Measurements from ENCODE around the gene NUDT15.
"Not testable (repeated sequence)": the region's sequence is repeated elsewhere in the genome, so short reads cannot be mapped to it uniquely, and the experiment has no call there.

The NUDT15 gene

DNA sequence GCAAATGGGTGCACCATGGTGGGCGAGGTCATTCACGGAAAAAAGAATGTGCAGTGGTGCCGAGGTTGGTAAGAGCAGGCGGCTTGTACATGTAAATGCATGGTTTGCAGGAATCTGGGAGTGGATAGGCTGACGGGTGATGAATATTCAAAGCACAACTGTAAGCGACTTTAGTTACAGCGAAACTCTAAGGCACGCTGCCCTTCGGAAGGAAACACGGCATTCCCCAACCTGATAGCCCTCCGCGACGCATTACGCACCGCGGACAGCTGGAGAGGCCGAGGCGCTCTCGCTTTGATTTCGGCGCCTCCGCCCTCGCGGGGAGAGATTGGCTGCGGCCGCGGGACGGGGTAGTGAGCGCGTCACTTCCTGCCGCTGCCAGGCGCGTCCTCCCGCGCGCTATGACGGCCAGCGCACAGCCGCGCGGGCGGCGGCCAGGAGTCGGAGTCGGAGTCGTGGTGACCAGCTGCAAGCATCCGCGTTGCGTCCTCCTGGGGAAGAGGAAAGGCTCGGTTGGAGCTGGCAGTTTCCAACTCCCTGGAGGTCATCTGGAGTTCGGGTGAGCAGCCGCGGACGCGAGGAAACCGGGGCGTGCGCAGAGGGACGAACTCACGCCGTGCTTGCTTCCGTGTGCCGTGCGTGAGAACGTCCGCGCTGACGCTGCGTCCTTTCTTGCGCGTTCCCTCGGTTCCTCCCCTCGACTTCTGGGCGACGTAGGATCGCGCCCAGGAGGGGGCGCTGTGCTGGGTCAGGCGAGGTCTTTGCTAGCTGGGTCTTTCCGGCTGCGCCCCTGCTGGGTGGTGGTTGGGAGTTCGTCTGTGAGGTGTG, at the start of gene NUDT15:
TSS of gene NUDT15 (plus strand) at position 381 of the 828 bp plus-strand sequence. CDS start at position 402, 21 bp downstream.
- peak; percentile 93 for DNase-seq (ENCODE audit: low read depth)

DNA sequence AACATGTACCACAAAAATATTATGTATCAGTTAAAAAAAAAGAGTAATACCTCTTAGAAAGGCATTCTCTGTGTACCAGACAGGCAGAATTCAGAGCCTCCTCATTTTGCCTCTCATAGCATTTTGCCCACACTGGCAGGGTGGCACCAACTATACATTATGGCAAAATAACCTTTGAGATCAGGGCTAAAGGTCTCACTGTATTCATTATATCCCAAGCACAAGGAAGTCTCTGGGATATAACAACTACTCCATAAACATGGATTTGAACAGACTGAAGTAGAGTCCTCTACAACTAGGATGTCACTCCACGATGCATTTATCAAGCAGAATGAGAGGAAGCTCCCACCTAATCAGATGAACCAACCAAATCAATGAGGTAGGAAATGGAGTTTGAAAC, 47.1 kb upstream of the NUDT15 start:
- no peak for DNase-seq (ENCODE audit: low read depth)

DNA sequence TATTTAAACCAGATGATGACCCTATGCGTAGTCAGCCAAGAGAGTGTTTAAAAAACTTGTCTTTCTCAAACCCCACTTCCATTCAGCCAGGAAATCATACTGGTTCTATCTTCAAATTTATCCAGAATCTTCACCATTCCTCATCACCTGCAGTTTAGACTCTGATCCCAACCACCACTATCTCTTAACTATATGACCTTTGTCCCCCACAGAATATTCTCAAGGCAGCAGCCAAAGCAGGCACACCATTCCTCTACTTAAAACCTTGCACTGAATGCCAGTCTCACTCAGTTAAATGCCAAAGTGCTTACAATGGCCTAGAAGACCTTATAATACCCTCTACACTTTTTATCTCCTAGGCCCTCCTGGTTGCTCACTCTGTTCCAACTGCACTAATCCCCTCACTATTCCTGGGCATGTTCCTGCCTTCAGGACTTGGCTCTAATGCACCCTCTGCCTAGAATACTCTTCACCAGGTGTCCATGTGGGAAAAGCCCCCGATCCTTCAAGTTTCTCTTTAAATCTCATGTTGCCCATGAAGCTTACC, 46.5 kb upstream of the NUDT15 start:
- DNase-seq (ENCODE audit: low read depth) = no peak

DNA sequence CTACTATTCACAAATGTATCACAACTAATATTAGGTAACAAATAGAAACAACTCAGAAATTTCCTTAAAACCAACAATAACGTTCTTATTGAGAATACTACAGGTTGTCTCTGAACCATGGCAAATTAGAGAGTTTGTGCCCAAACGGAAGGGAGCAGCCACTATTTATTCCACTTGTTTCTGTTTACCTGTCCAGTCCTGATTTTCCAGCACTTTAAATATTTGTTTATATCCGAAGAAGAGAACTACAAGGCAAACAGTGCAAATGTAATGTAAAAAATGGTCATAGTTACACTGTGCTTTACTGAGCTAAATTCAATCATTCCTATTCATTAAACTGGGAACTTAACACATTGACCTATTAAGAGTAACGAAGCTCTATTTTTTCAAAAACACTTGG, 45.7 kb upstream of the NUDT15 start:
- no peak for DNase-seq (ENCODE audit: low read depth)

DNA sequence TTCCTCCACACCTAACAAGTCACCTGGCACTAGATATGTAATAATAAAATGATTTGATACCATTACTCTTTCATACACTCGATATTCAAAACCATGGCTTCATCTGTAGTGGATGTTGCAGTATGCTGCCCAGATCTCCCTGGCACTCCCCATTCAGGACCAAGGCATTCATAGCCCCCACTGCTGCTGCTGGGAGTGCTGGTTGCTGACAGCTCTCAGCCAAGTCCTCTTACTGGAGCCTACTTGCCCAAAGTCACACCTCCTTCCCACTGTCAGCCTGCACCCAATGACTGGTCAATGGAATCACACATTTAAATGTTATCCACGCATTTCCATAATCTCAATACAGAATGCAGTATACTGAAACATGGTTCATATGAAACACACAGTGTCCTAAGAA, 40.1 kb upstream of the NUDT15 start:
- no peak for DNase-seq (ENCODE audit: low read depth)

DNA sequence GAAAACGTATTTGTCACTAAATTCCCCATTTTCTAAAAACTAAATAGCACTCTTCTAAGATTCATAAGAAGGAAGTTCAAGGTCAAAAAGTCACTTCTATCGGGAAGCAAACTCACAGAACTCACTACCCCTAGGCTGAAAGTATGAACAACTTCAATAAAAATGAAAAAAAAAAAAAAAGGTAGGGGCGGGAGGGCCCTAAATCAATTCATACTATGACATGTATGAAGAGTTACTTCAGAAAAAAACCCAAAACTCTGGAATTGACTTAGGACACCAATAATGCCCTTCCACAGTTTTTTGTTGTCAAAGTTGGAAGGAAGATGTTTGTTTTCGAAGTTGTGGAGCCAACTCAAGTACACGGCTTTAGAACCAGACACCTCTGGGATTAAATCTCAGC, 37.6 kb upstream of the NUDT15 start:
- DNase-seq (ENCODE audit: low read depth) = no peak

DNA sequence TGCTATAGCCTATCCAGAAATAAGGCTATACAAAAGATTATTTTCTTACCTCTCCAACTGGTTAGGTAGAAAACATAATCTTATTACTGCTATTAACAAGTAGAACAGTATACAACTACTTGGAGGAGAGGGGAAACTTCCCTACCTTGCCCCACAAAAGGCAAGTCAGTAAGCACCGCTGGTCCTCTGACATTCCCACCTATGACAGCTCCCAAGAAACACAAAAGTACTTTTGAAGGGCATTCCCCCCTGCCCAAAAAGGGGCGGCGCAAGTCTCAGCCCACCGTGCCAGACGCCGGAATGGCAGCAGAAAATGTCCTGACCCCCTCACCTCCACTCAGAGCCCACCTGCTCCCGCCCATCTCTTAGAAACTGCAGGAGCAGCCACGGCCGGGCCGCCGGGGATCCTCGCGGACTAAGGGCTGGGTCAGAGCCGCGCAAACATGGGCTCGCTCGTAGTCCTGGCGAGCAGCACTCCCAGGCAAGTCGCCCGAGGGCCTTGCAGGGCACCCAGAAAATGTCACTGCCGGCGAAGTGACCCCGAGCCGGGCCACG, 36.9 kb upstream of the NUDT15 start:
- DNase-seq (ENCODE audit: low read depth) = no peak

DNA sequence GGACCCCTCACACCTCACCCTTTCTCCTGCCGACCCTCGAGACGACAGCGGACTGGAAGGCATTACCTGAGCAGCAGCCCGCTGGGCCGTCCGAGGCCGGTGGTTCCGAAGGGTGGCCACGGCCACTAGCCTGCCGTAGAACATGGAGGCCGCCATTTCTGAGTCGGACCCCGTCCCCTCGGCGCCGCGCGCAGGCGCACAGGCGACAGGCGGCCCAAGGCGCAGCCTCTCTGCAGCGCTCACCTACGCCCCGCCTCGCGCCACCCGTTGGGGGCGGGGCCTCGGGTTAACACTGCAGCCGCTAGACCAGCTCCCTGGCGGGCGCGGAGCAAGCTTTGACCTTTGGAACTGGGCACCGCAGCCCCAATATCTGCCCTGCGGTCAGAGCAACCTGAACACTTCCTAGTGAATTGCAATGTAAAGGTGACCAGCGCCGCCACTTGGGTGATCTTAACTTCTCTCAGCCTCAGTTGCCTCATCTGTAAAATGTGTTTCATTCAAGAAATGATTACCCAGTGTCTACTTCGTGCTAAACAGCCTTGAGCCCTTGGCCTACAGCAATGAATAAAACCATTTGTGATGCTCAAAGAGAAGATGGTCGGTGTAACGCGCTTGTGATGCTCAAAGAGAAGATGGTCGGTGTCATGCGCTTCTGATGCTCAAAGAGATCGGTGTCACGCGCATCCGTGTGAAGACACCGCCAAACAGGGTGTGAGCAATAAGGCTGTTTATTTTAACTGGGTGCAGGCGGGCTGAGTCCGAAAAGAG, 36.2 kb upstream of the NUDT15 start, which contains the start of gene SUCLA2:
TSS of gene SUCLA2 (minus strand) at position 160 of the 768 bp plus-strand sequence. CDS start at position 156, 4 bp downstream.
- DNase-seq (ENCODE audit: low read depth) = peak; percentile 83

DNA sequence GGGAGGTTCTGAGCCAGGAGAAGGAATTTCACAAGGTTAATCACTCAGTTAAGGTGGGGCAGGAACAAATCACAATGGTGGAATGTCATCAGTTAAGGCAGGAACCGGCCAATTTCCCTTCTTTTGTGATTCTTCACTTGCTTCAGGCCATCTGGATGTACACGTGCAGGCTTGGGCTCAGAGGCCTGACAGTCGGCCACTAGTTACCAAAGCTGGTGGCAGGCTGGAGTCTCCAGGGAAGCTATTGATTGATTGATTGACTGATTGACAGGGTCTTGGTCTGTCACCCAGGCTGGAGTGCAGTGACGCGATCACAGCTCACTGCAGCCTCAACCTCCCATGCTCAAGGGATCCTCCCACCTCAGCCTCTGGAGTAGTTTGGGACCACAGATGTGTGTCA, 35.5 kb upstream of the NUDT15 start:
- not testable (repeated sequence) for DNase-seq (ENCODE audit: low read depth)

DNA sequence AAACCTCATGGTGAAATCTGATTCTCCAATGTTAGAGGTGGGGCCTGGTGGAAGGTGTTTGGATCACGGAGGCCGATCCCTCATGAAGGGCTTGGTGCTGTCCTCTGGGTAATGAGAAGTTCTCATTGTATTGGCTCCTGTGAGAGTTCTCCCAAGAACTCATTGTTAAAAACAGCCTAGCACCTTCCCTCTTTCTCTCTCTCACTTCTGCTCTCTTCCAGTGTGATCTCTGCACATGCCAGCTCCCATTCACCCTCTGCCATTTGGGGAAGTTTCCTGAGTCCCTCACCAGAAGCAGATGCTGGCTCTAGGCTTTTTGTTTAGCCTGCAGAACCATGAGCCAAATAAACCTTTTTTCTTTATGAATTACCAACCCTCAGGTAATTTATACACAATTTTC, 33.3 kb upstream of the NUDT15 start:
- no peak for DNase-seq (ENCODE audit: low read depth)

DNA sequence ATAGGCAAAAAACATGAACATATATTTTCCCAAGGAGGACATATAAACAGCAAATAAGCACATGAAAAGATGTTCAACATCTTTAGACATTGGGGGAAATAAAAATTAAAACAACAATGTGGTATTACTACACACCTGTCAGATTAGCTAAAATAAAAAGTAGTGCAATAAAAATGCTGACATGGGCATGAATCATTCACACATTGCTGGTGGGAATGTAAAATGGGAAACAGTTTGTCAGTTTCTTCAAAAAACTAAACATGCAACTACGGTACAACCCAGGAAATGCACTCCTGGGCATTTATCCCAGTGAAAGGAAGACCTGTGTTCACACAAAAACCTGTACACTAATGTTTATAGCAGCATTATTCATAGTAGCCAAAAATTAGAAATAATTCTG, 31.1 kb upstream of the NUDT15 start:
- DNase-seq (ENCODE audit: low read depth) = no peak

DNA sequence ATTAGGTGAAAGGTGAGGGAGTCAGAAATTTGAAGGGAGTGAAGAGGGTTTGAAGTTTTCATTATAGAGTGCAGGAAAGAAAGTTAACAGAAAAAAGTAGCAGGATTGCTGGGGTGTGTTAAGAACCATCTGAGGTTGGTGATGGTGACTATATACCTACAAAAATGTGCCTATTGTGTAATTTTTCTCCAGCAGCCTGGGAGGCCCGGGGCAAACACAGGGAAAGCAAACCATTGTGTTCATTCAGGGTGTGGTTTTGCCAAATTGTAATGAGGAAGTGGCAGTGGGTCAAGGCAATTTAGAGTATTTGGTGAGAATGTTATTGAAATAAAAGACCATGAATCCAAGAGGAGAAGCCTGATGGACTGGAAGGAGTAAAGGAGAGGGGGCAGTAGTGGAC, 28.2 kb upstream of the NUDT15 start:
- no peak for DNase-seq (ENCODE audit: low read depth)

DNA sequence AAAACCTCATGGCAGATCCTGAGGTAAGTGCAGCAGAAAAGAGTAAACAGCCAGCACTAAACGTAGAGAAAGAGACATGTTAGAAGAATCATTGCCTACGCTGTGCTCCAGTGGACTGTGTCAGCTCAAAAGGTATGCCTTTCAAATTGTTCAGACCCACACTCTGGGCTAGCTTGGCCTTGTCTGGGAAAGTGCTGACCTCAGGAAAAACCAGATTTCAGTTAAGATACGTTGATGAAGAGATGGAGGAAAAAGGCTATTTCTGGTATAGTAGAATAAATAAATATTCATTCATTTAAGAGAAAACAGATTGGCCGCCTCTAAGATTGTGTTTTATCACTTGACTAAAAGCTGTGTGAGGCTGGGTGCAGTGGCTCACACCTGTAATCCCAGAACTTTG, 26.8 kb upstream of the NUDT15 start:
- DNase-seq (ENCODE audit: low read depth) = no peak

DNA sequence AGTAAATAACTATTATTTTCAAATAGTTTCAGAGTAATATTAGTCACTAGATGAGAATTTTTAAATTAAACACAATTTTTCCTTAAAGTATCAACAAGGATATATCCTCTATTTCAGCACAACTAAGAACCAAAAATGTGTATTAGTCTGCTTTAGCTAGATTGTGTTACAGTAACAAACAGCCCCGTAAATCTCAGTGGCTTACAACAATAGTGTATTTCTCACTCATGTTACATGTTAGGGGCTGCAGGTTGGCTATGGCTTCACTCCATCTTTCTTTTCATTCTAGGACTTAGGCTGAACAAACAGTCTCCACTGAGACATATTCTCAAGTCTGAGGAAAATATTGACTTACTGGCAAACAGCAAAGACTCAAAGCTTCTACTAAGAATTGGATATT, 24.9 kb upstream of the NUDT15 start:
- DNase-seq (ENCODE audit: low read depth) = no peak

DNA sequence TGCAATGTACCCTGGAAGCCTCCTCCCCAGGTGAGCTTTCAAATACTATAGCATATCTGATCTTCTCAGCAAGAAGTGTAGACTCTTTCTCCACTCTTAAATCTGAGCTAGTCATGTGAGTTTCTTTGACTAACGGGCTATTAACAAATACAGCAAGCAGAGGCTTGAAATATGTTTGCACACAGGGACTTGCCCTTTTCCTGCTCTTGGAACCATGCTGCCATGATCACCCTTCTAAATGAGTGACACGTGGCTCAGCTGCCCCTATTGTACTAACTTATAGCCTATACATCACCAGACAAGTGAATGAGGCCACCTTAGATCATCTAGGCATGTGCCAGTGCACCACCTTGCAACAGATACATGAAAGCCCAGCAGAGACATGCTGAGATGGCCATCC, 23.2 kb upstream of the NUDT15 start:
- DNase-seq (ENCODE audit: low read depth) = no peak

DNA sequence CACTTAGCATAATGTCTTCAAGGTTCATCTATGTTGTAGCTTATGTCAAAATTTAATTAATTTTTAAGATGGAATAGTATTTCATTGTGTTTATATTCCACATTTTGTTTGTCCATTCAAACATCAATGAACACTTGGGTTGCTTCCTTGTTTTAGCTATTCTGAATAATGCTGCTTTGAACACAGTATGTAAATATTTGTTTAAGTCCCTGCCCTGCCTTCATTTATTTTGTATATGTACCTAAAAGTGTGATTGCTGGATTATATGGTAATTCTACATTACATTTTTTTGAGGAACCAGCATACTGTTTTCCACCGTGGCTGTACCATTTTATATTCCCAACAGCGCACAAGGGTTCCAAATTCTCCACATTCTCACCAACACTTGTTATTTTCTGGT, 18.9 kb upstream of the NUDT15 start:
- DNase-seq (ENCODE audit: low read depth) = no peak

DNA sequence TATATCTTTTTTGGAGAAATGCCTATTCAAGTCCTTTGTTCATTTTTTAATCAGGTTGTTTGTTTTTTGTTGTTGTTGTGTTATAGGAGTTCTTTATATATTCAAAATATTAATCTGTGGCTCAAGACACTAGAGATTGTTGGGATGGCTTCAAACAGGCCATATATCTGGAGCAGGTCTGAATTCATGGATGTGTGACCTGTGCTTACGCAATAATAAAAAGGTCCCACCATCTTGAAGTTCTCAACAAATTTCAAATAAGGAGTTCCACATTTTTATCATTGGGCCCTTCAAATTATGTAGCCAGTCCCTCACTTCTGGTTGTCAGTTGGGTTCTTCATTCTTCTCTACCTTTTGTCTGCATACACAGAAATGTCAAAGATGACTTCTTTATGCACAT, 17.7 kb upstream of the NUDT15 start:
- DNase-seq (ENCODE audit: low read depth) = no peak

DNA sequence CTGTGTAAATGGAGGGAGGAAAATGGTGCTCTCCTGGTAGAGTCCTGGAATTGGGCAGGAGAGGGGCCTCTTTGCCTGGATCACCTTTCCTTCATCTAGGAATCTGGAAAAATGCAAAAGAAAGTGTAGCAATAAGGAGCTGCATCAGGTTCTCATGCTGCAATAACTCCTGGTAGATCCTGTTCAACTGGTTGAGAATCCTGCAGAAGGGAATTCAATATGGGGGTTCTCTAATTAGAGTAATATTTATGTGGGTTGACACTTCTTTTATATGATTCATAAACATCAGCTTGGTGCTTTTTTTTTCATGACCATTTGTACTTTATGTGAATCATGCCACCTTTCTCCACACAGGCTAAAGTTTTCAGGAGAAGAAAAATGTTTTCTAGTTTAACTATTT, 9.5 kb upstream of the NUDT15 start:
- DNase-seq (ENCODE audit: low read depth) = no peak

DNA sequence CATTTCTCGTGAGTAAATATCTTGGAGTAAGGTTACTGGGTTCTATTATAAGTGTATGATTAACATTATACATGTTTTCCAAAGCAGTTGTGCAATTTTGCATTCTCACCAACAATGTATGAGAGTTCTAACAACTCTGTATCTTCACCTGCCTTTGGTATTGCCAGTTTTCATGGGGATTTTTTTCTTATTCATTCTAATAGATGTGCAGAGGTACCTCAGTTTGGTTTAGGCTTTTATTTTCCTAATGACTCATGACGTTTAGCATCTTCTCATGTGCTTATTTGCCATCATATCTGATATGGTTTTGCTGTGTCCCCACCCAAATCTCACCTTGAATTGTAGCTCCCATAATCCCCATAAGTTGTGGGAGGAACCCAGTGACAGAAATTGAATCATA, 7.7 kb upstream of the NUDT15 start:
- no peak for DNase-seq (ENCODE audit: low read depth)

DNA sequence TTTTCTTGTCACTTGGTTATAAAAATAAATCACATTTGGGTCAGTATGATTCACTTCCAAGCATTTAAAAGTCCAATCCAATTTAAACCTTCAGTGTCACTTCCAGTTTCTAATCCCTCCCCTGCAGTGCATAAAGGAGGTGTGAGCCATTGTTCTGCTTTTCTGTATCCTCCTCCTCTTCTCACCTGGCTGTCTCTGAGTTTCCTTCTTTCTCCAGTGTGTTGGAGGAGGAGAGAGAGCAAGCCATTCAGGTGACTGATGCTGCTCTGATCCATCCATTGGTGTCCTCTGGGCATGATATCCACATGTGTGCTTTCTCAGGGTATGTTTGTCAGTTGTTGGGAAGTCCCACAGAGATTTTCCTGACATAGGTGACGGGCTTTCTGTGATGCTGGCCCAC, 1.2 kb downstream of the NUDT15 start:
- no peak for DNase-seq (ENCODE audit: low read depth)

DNA sequence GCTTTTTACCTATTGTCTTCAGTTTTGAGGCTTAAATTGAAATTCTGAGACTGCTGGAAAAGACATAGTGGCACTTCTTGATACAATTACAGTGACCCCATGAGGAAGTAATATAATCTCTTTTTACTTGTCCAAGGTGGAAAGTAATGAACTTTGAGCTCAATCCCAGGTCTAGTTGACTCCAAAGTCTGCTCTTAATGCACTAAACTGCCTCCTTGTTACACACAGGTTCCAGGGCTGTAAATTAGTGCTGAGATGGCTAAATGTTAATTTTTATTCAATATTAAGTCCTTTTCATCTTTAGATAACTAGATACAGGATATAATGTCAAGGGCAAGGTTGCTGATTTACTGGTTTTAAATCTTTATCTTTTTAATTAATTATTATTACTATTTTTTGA, 2.5 kb downstream of the NUDT15 start:
- DNase-seq (ENCODE audit: low read depth) = no peak

DNA sequence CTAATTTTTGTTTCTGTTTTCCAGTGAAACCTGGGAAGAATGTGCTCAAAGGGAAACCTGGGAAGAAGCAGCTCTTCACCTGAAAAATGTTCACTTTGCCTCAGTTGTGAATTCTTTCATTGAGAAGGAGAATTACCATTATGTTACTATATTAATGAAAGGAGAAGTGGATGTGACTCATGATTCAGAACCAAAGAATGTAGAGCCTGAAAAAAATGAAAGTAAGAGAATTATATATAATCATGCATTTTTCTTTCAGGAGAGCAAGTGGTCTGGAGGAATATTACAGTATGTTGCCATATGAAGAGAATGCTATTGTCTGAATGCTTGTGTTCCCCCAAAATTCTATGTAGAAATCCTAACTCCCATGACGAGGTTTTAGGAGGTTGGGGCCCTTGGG, 3.4 kb downstream of the NUDT15 start:
- DNase-seq (ENCODE audit: low read depth) = no peak

DNA sequence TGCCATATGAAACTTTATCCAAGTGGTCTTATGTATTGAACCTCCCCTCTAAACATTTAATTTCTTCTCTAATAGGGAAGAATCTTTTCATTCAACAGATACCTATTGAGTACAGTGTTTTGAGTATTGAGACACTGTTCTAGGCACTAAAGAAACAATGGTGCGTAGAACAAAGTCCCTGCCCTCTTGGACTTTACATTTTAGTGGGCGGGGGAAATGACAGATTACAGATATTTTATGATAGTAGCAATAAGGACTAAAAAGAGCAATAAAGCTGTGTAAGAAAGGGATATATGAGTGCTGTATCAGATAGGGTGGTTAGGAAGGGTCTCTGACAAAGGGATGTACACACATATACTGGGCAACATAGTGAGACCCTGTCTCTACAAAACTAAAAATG, 5.4 kb downstream of the NUDT15 start:
- no peak for DNase-seq (ENCODE audit: low read depth)
